Esophagus (tissue), 2 donors: ENCODE measurements around the gene FBXL19. TPM values are rescaled to one million over a fixed set of nuclear protein-coding genes. Genes with fewer than 3 reads are reported as not detected.

ENCODE experiments used
- polyA plus RNA-seq, 2 donors: library from polyadenylated mRNA; stranded (reverse); fragments of 200-250 nt; gene quantifications; one replicate each; pipeline ENCODE4 v1.2.3, GENCODE V29; 2013
- donor health status: healthy with polysubstance abuse.
- donor health status: Bipolar disorder and iron deficiency.

Gene FBXL19
- polyA plus RNA-seq, 2 donors, result 10.7 to 35.6 TPM

Other genes with a start within 250 kb of the FBXL19 start
- gene SRCAP, start 224.4 kb upstream of the FBXL19 start, polyA plus RNA-seq, result 10 to 100 TPM in 1 of 2 donors, 1 to 10 TPM in 1; 4.9 to 20.9 TPM
- gene PHKG2, start 175.1 kb upstream of the FBXL19 start, polyA plus RNA-seq, result 10 to 100 TPM; 23.2 to 34.8 TPM
- gene CFAP119, start 161.5 kb upstream of the FBXL19 start, polyA plus RNA-seq, result 1 to 10 TPM; 3.5 to 6.2 TPM
- gene RNF40, start 161.2 kb upstream of the FBXL19 start, polyA plus RNA-seq, result 10 to 100 TPM; 39.9 to 64.1 TPM
- gene ZNF629, start 136.4 kb upstream of the FBXL19 start, polyA plus RNA-seq, result 1 to 10 TPM; 3.4 to 4.9 TPM
- gene BCL7C, start 29.5 kb upstream of the FBXL19 start, polyA plus RNA-seq, result 10 to 100 TPM; 21.8 to 33.9 TPM
- 1 to 10 TPM; 2.2 to 3.3 TPM for gene CTF1, start 27.0 kb upstream of the FBXL19 start, polyA plus RNA-seq
- 10 to 100 TPM in 1 of 2 donors, 1 to 10 TPM in 1; 8.5 to 11.6 TPM for gene ORAI3, start 25.5 kb downstream of the FBXL19 start, polyA plus RNA-seq
- gene SETD1A, start 34.2 kb downstream of the FBXL19 start, polyA plus RNA-seq, result 1 to 10 TPM; 6.8 to 9.6 TPM
- 10 to 100 TPM in 1 of 2 donors, 1 to 10 TPM in 1; 6.6 to 12.1 TPM for gene HSD3B7, start 61.6 kb downstream of the FBXL19 start, polyA plus RNA-seq
- 1 to 10 TPM in 1 of 2 donors, under 1 TPM in 1; 0.29 to 1.6 TPM for gene STX1B, start 87.1 kb downstream of the FBXL19 start, polyA plus RNA-seq
- 10 to 100 TPM; 49.7 to 54.1 TPM for gene STX4, start 110.0 kb downstream of the FBXL19 start, polyA plus RNA-seq
- gene ZNF668, start 150.7 kb downstream of the FBXL19 start, polyA plus RNA-seq, result 1 to 10 TPM; 5.8 to 6.6 TPM
- 1 to 10 TPM; 3.4 to 8.1 TPM for gene ZNF646, start 150.8 kb downstream of the FBXL19 start, polyA plus RNA-seq
- 1 to 10 TPM in 1 of 2 donors, under 1 TPM in 1; 1.00 to 2.9 TPM for gene PRSS53, start 165.4 kb downstream of the FBXL19 start, polyA plus RNA-seq
- gene VKORC1, start 171.2 kb downstream of the FBXL19 start, polyA plus RNA-seq, result 10 to 100 TPM; 18.5 to 39.2 TPM
- 10 to 100 TPM; 13.0 to 23.1 TPM for gene BCKDK, start 184.8 kb downstream of the FBXL19 start, polyA plus RNA-seq
- 10 to 100 TPM; 28.3 to 33.6 TPM for gene KAT8, start 194.1 kb downstream of the FBXL19 start, polyA plus RNA-seq
- 100 to 1,000 TPM in 1 of 2 donors, 10 to 100 TPM in 1; 64.3 to 201 TPM for gene PRSS8, start 212.2 kb downstream of the FBXL19 start, polyA plus RNA-seq
- gene PRSS36, start 226.5 kb downstream of the FBXL19 start, polyA plus RNA-seq, result 1 to 10 TPM; 1.7 to 2.4 TPM